HG02943 (cell line): ENCODE results near the gene BTNL9.
"Not testable (repeated sequence)": the region's sequence is repeated elsewhere in the genome, so short reads cannot be mapped to it uniquely, and the experiment has no call there.

Source experiments
- ATAC-seq: cut with Tn5 transposase; IDR thresholded peaks from one replicate; pipeline ENCODE4 v1.9.1; 2021; ENCODE audit warnings: mild to moderate bottlenecking, low read depth, moderate library complexity; ENCODE audit not compliant: unreplicated experiment

Gene BTNL9

DNA sequence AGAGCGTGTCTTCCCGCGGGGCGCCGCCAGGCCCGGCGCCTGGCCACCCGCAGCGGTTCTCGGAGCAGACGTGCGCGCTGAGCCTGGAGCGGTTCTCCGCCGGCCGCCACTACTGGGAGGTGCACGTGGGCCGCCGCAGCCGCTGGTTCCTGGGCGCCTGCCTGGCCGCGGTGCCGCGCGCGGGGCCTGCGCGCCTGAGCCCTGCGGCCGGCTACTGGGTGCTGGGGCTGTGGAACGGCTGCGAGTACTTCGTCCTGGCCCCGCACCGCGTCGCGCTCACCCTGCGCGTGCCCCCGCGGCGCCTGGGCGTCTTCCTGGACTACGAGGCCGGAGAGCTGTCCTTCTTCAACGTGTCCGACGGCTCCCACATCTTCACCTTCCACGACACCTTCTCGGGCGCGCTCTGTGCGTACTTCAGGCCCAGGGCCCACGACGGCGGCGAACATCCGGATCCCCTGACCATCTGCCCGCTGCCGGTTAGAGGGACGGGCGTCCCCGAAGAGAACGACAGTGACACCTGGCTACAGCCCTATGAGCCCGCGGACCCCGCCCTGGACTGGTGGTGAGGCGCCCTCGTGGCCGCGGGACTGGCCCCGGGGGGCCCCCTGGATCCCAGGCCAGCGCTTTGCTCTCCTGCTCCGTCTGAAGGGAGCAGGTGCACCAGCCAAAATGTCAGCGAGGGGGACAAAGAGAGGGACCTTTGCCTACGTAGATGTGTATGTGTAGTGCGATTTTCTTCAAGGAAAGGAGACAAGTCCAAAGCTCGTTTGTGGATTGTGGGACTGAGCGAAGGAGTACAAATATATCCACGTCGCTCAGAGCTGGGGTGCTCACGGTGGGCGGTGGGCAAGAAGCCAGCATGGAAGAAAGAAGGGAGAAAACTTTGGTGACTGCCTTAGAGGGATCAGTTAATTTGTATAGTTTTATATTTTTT lies 19.5 kb downstream of the BTNL9 start:
- no peak for ATAC-seq

GRCh38 chr5:181060231-181060590 lies 20.1 kb downstream of the BTNL9 start:
- no peak for ATAC-seq

DNA sequence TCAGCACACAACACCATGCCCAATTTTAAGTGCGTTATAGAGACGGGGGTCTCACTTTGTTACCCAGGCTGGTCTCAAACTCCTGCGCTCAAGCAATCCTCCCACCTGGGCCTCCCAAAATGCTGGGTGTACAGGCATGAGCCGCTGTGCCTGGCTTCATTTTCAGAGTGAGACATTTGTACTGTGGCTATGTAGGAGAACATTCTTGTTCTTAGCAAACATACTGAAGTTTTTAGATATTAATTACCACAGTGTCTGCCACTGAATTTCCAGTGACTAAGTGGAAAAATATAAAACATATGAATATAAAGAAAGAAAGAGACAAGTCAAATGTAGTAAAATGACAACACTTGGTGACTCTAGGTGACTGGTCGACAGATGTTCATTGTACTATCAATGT lies 20.9 kb downstream of the BTNL9 start:
- ATAC-seq = no peak

DNA sequence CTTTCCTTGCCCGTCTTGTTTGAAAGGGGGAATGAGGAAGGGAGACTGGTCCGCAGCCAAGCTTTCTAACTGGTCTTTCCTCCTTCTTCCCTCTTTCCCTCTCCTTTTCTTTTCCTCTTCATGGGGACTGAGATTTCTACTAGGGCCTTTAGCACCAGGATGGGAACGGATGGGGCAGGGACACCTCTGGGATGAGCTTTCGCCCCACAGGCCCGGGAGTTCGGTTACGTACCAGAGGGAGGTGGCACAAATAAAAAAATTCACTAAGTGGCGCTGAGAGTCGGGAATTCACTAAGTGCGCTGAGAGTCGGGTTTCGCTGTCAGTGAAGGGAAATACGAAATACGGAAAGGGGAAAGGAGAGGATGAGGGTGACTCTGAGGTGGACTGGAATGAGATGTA lies 21.6 kb downstream of the BTNL9 start:
- no peak for ATAC-seq

GRCh38 chr5:181062631-181063030 lies 22.6 kb downstream of the BTNL9 start:
- ATAC-seq = no peak

DNA sequence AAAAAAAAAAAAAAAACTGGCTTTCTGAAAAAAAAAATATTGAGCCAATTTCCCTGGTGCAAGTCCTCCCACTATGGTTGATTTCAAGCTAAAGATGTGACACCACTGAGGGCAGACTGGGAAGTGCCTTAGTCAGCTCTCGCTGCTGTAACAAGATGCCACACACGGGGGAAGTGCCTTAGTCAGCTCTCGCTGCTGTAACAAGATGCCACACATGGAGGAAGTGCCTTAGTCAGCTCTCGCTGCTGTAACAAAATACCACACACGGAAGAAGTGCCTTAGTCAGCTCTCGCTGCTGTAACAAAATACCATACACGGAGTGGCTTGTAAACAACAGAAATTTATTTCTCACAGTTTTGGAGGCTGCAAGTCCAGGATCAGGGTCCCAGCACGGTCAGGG lies 23.4 kb downstream of the BTNL9 start:
- ATAC-seq = no peak

- no peak for ATAC-seq
Observed at GRCh38 chr5:181064987-181065386, 24.9 kb downstream of the BTNL9 start.

DNA sequence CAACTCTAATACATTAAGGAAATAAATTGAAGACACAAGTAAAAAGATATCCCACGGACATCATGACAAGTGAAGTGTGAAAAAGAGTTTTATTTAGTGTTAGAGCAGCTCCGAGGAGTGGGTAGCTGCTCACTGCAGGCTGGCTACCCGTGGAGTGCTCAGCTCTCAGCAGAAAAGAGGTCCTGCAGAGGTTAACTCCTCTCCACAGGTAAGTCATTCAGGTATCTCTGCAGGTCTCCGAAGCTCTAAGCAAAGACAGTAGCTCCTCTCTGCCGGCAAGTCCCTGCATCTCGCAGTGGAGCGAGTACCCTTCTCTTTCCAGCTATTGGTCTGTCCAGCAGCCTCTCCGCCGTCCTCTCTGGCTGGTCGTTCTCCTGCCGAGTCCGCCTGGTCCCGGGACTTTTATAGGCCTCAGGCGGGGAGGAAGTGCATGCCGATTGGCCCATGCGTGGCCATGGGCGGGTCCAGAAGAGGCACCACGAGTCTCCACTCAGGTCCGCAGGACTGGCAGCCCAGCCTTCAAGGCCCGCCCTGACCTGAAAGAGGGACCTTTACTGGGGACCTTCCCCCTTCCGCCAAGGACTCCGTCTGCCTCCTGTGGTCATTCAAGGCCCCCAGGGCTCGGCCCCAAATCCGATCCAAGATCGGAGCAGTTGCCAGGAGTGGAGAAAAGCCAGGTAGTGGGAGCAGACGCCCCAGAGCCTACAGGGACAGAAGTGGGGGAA lies 29.9 kb downstream of the BTNL9 start:
- no peak for ATAC-seq

DNA sequence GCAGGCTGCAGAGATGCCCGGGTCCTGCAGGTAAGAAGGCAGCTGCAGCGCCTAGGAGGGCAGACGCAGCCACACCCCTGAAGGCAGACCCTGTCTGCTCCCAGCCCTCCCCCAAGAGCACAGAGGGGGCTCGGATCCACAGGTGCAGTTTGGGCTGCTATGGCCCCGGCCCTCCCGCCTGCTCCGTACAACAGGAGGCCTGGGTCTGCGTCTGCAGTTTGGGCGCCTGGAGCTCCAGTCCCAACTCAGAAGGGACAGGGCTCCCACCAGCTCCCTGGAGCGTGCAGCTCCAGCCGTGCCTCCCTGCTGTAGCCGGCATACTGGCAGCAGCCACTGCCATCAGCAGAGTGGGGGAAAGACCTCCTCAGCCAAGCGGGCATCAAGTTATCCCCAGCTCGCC lies 30.5 kb downstream of the BTNL9 start:
- ATAC-seq = no peak

DNA sequence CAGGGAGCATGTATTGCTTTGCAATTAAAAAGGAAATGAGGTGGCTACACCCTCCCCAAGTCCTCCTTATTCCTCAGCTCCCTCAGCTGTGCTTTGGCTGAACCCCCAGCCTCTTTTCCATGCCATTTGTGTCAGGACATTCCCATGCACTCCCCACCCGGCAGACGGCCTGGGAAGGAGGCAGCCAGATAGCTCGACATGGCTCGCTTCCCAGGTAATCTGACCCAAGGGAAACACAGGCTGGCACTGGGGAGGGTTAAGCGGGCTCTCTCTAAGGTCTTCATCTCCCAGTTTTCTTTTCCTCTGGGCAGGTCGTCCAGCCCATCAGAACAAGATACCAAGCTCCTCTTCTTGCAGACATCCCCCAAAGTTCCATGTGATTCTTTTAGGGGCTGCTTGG lies 31.2 kb downstream of the BTNL9 start:
- ATAC-seq = no peak

GRCh38 chr5:181076920-181077319 lies 36.9 kb downstream of the BTNL9 start:
- no peak for ATAC-seq

DNA sequence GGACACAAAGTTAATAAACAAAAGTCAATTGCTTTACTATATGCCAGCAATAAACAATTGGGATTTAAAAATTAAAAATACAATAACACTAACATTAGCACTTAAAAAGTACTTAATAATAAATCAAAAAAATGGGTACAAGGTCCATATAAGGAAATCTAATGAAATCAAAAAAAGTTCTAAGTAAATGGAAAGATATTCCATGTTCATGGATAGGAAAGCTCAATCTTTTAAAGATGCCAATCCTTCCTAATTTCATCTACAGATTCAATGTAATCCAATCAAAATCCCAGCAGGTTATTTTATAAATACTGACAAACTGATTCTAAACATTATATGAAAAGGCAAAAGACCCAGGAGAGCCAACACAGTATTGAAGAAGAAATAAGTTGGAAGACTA lies 41.9 kb downstream of the BTNL9 start:
- ATAC-seq = no peak

GRCh38 chr5:181084621-181085195 lies 44.6 kb downstream of the BTNL9 start:
- ATAC-seq = no peak

GRCh38 chr5:181086026-181086883 lies 46.2 kb downstream of the BTNL9 start:
- no peak for ATAC-seq

GRCh38 chr5:181086884-181087205 lies 46.8 kb downstream of the BTNL9 start:
- no peak for ATAC-seq

- no peak for ATAC-seq
Observed at GRCh38 chr5:181087309-181087708, 47.2 kb downstream of the BTNL9 start.

GRCh38 chr5:181088289-181088688 lies 48.2 kb downstream of the BTNL9 start:
- ATAC-seq = no peak

- ATAC-seq = no peak
Observed at GRCh38 chr5:181092428-181092827, 52.4 kb downstream of the BTNL9 start.

DNA sequence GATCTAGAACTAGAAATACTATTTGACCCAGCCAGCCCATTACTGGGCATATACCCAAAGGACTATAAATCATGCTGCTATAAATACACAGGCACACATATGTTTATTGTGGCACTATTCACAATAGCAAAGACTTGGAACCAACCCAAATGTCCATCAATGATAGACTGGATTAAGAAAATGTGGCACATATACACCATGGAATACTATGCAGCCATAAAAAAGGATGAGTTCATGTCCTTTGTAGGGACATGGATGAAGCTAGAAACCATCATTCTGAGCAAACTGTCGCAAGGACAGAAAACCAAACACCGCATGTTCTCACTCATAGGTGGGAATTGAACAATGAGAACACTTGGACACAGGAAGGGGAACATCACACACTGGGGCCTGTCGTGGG lies 55.1 kb downstream of the BTNL9 start:
- ATAC-seq = not testable (repeated sequence)

DNA sequence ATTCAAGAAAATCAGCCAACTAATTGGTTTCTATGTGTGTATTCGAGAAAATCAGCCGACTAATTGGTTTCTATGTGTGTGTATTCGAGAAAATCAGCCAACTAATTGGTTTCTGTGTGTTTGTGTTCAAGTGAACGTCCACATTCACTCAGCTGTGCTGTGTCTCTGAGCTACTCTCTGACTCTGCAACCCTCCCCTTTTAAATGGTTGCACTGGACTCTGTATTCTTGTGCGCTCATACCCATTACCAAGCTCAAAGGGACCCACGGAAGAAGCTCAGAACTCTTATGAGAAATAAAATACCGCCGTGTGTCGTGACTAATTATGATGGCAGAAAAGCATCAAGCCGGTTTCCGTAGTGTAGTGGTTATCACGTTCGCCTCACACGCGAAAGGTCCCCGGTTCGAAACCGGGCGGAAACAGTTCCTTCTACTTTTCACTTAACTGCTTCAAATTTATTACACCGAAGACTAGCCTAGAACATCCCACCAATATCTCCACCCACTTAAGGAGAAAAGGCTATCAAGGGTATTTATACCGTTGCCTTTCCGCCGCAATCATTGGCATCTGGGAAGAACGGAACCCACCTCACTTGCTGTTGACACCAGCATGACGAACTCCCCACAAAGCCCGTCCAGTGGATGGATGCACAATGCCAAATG lies 56.8 kb downstream of the BTNL9 start:
- ATAC-seq = not testable (repeated sequence)
